LNCAP (cell line): ENCODE data around the gene GAA.

ENCODE experiments used
- TF ChIP-seq, protein P1 (sequence below): fragments of 450-650 bp; IDR thresholded peaks from 2 replicates; pipeline ENCODE4 v1.5.1; 2017; ENCODE audit warnings: mild to moderate bottlenecking

The GAA gene

DNA sequence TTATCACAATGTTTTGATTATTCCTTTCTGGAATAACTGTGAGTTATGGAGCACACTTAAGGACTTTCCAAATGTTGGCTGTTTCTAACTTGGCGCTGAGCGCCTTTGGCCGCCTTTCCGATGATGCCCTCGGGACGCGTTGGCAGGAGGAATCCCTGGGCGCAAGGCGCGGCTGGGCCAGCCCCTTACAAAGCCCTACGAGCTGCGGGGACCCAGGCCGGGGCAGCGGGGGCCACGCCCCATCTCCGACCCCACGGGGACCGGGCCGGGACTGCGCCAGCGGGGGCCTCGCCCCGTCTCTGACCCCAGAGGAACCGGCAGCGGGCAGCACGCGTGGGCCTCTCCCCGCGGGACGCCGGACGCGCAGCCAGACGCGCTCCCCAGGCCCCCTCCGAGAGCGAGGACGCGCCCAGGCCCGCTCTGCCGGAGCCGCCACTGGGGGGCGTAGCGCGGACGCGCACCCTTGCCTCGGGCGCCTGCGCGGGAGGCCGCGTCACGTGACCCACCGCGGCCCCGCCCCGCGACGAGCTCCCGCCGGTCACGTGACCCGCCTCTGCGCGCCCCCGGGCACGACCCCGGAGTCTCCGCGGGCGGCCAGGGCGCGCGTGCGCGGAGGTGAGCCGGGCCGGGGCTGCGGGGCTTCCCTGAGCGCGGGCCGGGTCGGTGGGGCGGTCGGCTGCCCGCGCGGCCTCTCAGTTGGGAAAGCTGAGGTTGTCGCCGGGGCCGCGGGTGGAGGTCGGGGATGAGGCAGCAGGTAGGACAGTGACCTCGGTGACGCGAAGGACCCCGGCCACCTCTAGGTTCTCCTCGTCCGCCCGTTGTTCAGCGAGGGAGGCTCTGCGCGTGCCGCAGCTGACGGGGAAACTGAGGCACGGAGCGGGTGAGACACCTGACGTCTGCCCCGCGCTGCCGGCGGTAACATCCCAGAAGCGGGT is at the start of gene GAA:
TSS of gene GAA (plus strand) at position 571 of the 935 bp plus-strand sequence. CDS start 3,006 bp downstream, outside the sequence.
- TF ChIP-seq, protein P1, sequence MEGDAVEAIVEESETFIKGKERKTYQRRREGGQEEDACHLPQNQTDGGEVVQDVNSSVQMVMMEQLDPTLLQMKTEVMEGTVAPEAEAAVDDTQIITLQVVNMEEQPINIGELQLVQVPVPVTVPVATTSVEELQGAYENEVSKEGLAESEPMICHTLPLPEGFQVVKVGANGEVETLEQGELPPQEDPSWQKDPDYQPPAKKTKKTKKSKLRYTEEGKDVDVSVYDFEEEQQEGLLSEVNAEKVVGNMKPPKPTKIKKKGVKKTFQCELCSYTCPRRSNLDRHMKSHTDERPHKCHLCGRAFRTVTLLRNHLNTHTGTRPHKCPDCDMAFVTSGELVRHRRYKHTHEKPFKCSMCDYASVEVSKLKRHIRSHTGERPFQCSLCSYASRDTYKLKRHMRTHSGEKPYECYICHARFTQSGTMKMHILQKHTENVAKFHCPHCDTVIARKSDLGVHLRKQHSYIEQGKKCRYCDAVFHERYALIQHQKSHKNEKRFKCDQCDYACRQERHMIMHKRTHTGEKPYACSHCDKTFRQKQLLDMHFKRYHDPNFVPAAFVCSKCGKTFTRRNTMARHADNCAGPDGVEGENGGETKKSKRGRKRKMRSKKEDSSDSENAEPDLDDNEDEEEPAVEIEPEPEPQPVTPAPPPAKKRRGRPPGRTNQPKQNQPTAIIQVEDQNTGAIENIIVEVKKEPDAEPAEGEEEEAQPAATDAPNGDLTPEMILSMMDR: peak; percentile 86

DNA sequence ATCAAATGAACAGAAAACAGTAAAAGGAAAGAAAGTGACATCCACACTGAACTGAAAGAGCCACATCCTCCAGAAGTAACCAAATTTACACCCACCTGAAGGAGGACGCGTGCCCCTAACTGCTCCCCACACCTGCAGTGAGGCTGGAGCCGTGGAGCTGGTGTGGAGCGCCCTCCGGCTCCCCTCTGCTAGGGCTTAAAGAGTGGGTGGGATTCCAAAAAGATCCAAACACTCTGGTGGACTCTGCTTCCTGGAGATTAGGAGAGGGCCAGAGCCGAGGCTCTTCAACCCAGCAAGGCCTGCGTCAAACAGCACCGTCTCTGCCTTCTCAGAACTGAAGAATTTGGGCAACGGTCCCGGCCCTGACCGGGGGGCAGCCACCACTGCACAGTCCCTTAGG is 49.7 kb upstream of the GAA start:
- TF ChIP-seq, protein P1: no peak

DNA sequence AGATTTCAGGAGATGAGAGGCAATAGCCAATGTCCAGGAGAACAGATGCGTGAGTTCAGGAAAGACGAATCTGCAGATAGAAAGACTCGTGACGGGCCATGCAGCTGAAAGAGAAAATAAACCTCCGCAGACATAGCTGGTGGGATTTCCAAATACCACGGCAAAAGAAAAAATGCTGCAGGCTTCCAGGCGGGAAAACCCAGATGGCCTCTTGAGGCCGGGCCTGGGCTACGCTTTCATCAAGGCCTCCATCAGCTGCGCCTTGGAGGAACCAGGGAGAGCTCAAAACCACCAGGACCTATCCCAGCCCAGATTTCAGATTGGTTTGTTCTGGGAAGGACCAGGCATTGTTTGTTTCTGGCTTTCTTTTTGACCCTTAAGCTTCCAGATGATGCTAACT is 48.3 kb upstream of the GAA start:
- TF ChIP-seq, protein P1: no peak

DNA sequence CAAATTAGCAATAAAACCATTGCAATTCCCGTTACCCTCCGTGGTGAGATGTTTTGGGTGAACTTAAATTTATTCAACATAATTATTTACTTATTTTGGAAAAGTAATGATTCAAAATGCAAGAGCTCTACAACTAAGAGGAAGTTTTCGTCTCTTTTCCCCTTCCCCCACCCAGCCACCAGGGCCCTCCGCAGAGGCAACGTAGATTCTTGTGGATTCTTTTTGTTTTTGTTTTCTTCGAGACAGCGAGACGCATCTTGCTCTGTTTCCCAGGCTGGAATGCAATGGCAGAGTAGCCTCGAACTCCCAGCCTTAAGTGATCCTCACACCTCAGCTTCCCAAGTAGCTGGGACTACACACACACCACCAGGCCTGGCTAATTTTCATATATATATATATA is 45.8 kb upstream of the GAA start:
- TF ChIP-seq, protein P1: no peak

DNA sequence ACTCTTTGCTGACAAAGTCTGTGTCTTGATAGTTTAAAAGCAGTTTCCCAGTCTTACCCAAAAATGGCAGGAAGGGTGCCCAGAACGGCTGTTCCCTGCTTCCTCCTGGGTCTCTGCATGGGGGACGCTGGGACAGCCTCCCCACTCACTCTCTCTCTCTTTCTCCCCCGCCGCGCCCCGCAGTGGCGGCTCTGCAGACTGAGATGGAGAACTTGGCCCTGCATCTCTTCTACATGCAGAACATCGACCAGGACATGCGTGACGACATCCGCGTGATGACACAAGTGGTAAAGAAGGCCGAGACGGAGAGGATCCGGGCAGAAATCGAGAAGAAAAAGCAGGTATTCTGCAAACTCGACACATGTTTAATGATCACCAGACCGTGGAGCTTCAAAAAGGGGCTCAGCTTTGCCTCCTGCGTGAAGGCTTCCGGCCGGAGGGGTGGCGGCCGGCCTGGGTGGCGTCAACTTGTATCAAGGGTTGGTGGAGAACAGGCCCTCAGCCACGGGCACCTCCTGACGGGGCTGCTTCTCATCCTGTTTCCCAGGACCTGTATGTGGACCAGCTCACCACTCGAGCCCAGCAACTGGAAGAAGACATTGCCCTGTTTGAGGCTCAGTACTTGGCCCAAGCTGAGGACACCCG is 42.9 kb upstream of the GAA start:
- TF ChIP-seq, protein P1: no peak

DNA sequence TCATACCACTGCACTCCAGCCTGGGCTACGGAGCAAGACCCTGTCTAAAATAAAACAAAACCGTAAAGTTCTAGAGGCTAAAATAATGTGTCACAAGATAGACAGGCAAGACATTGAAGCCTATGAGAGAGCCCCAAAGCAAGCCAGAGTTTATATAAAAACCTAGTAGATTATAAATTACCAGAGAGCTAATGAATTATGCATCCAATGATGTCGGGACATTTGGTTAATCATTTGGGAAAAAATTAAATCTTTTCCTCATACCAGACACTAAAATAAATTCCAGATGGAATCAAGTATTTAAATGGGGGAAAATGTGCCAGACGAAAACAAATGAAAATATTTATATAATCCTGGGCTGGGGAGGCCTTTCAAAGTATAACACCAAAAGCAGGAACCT is 40.7 kb upstream of the GAA start:
- TF ChIP-seq, protein P1: no peak

DNA sequence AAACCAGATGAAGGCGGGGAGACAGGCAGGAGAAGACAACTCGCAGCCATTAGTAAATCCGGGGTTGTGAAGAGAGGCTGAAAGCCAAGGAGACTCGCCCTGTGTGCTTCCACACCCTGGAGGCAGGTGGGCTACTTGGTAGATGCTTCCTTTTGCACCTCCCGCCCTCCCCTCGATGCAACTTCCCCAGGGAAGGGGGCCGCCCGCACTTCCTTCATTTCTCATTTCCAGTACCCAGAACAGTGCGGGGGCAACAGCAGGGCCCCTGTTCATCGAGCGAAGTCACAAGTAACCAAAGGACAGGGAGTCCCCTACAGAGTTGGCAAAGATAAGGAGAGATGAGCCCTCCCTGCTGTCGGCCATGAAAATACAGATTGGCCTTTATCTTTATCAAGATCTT is 40.0 kb upstream of the GAA start:
- TF ChIP-seq, protein P1: no peak
